HL-60 (cell line): ENCODE measurements around the gene TTYH2.

ENCODE experiments used
- DNase-seq, 2 experiments: peaks; one replicate each; pipeline ENCODE4 v3.0.0-alpha.2; 2010 to 2020; ENCODE audit warnings: low read depth in 1 of 2, low spot score in 1 of 2
- H3K27ac ChIP-seq: fragments of 250-450 bp; sonication (Bioruptor Pico); replicated peaks from 2 replicates; pipeline ENCODE4 v1.5.1; 2020; ENCODE audit warnings: mild to moderate bottlenecking, moderate library complexity
- H3K27me3 ChIP-seq: fragments of 250-450 bp; sonication (Bioruptor Pico); 2 replicates; pipeline ENCODE4 v1.5.1; 2021; ENCODE audit warnings: mild to moderate bottlenecking, moderate library complexity; ENCODE audit not compliant: insufficient read depth, poor library complexity, severe bottlenecking
- H3K4me3 ChIP-seq: replicated peaks from 2 replicates; pipeline ENCODE4 v1.5.1; 2011; ENCODE audit warnings: mild to moderate bottlenecking, control low read depth, low read length; ENCODE audit not compliant: insufficient read depth
- GABPA ChIP-seq: IDR thresholded peaks from 2 replicates; pipeline ENCODE4 v1.6.1; 2012; ENCODE audit warnings: low read depth
- POLR2AphosphoS5 ChIP-seq: IDR thresholded peaks from 2 replicates; pipeline ENCODE4 v1.6.1; 2012; ENCODE audit warnings: low read depth
- REST ChIP-seq: IDR thresholded peaks from 2 replicates; pipeline ENCODE4 v1.6.1; 2012; ENCODE audit warnings: low read depth; ENCODE audit not compliant: insufficient replicate concordance
- SPI1 ChIP-seq: IDR thresholded peaks from 2 replicates; pipeline ENCODE4 v1.6.1; 2012; ENCODE audit warnings: low read depth, mild to moderate bottlenecking, borderline replicate concordance
- TF ChIP-seq, protein P1 (sequence below): IDR thresholded peaks from one replicate; pipeline ENCODE4 v1.5.1; 2011; ENCODE audit warnings: low read length, control low read depth, inconsistent platforms; ENCODE audit not compliant: insufficient read depth

Gene TTYH2

GRCh38 chr17:74165797-74166365 lies 47.5 kb upstream of the TTYH2 start:
- Histone ChIP-seq H3K4me3 (no peak overlapping the region), H3K27ac (no peak overlapping the region), H3K27me3 (peaks cover under 1% of the 10 kb centered on the region)
- TF ChIP-seq GABPA (no peak), REST (no peak), SPI1 (no peak), POLR2AphosphoS5 (no peak)
- TF ChIP-seq, protein P1, sequence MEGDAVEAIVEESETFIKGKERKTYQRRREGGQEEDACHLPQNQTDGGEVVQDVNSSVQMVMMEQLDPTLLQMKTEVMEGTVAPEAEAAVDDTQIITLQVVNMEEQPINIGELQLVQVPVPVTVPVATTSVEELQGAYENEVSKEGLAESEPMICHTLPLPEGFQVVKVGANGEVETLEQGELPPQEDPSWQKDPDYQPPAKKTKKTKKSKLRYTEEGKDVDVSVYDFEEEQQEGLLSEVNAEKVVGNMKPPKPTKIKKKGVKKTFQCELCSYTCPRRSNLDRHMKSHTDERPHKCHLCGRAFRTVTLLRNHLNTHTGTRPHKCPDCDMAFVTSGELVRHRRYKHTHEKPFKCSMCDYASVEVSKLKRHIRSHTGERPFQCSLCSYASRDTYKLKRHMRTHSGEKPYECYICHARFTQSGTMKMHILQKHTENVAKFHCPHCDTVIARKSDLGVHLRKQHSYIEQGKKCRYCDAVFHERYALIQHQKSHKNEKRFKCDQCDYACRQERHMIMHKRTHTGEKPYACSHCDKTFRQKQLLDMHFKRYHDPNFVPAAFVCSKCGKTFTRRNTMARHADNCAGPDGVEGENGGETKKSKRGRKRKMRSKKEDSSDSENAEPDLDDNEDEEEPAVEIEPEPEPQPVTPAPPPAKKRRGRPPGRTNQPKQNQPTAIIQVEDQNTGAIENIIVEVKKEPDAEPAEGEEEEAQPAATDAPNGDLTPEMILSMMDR = no peak
- DNase-seq = no peak

DNA sequence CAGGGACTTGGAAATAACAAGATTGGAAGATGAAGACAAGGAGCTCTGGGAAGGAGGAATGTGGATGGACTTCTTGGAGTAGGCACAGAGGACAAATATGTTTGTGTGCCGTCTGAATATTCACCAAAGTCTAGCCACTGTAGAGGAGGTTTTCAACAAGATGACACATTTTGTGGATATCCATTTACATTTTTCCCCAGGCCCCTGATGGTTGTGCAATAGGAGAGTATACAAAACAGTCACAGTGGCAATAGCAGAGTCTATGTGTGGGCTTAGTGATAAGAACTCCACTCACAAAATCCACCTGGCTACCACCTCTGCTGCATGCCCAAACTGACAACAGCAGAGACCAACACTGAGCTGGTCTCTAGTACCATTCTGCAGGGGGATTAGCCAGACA lies 42.4 kb upstream of the TTYH2 start:
- TF ChIP-seq, protein P1 = no peak
- TF ChIP-seq SPI1 = no peak
- TF ChIP-seq POLR2AphosphoS5 = no peak
- TF ChIP-seq REST = no peak
- TF ChIP-seq GABPA = no peak
- Histone ChIP-seq H3K27ac (no peak overlapping the region), H3K27me3 (no peaks in the 10 kb centered on the region), H3K4me3 (no peak overlapping the region)
- DNase-seq = no peak

DNA sequence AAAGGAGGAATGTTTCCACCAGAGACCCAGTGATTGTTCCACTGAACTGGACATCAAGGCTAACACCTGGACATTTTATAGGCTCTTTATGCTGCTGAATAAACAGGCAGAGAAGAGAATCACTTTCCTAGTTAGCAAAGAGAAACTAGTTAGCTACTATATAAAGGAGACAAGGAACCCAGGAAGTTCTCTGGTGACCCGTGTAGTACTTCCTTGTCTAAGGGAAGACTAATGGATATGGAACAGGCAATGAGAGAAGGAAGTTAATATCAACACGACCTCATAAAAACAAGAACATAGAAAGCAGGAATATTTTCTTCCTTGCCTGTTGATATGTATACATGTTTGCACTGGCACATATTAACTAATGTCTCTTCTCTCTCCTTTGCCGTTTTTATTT lies 40.7 kb upstream of the TTYH2 start:
- 0 out of 2 replicates have a peak, but pooled peaks have one; percentile 42 for TF ChIP-seq GABPA
- TF ChIP-seq, protein P1 = no peak
- Histone ChIP-seq H3K4me3 (no peak overlapping the region), H3K27me3 (no peaks in the 10 kb centered on the region), H3K27ac (no peak overlapping the region)
- no peak for DNase-seq

DNA sequence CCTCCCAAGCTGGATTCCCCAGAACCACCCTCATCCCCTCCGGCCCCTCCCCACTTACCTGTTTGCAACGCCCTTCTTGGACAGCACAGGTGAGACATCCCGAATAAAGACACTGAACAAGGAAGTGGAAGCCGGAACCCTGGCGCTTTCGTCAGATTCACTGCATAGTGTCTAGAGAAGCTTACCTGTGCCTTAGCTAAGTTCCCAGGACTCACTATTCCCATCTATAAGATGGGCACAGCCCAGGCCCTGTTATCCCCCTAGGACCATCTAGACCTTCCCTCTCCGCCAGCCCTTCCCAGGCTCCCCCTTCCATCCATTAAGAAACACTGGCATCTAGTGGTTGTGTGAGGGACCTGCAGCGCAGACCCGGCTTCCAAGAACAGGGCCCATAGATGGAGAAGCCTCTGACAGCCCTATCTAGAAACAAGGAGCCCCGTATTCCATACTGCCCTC lies 36.8 kb upstream of the TTYH2 start:
- DNase-seq = peak in 1 of 2 experiments; percentile 51
- Histone ChIP-seq H3K4me3 (no peak overlapping the region), H3K27me3 (no peaks in the 10 kb centered on the region), H3K27ac (no peak overlapping the region)
- TF ChIP-seq SPI1 (no peak), GABPA (no peak), POLR2AphosphoS5 (no peak), REST (no peak)
- TF ChIP-seq, protein P1 = peak; percentile 85
